HG03442 (cell line): Measurements from ENCODE around the gene BDNF.

ENCODE experiments used
- ATAC-seq: cut with Tn5 transposase; IDR thresholded peaks from one replicate; pipeline ENCODE4 v1.9.1; 2021; ENCODE audit warnings: mild to moderate bottlenecking, moderate library complexity; ENCODE audit not compliant: unreplicated experiment

Gene BDNF

GRCh38 chr11:27707676-27708075, 7.4 kb upstream of the BDNF start:
- ATAC-seq, result no peak

GRCh38 chr11:27705873-27706820, 5.9 kb upstream of the BDNF start:
- peak; percentile 78 for ATAC-seq

GRCh38 chr11:27703481-27703880, 3.2 kb upstream of the BDNF start:
- ATAC-seq, result no peak

- ATAC-seq, result no peak
These were observed 2.6 kb upstream of the BDNF start for GRCh38 chr11:27702811-27703210.

- peak; percentile 32 for ATAC-seq
These were observed 1.3 kb upstream of the BDNF start for GRCh38 chr11:27701355-27702105.

GRCh38 chr11:27699926-27700350, 317 bp downstream of the BDNF start:
- ATAC-seq, result no peak

- ATAC-seq, result no peak
These were observed 871 bp downstream of the BDNF start for GRCh38 chr11:27699242-27699925.

- ATAC-seq, result peak; percentile 70
These were observed 1.4 kb downstream of the BDNF start for GRCh38 chr11:27698872-27699241.

- no peak for ATAC-seq
These were observed 2.5 kb downstream of the BDNF start for GRCh38 chr11:27697679-27698275.

- ATAC-seq, result no peak
These were observed 3.3 kb downstream of the BDNF start for GRCh38 chr11:27696961-27697360.

GRCh38 chr11:27696115-27696514, 4.1 kb downstream of the BDNF start:
- no peak for ATAC-seq

GRCh38 chr11:27694992-27695391, 5.3 kb downstream of the BDNF start:
- no peak for ATAC-seq

GRCh38 chr11:27693398-27693797, 6.9 kb downstream of the BDNF start:
- ATAC-seq, result no peak

- ATAC-seq, result no peak
These were observed 7.5 kb downstream of the BDNF start for GRCh38 chr11:27692781-27693180.

- no peak for ATAC-seq
These were observed 12.2 kb downstream of the BDNF start for GRCh38 chr11:27688076-27688475.

- ATAC-seq, result no peak
These were observed 18.6 kb downstream of the BDNF start for GRCh38 chr11:27681664-27682063.

GRCh38 chr11:27679136-27680015, 20.9 kb downstream of the BDNF start:
- ATAC-seq, result no peak

GRCh38 chr11:27678242-27678641, 22.0 kb downstream of the BDNF start:
- ATAC-seq, result no peak

GRCh38 chr11:27677108-27677507, 23.1 kb downstream of the BDNF start:
- ATAC-seq, result no peak
